Measurements from ENCODE around the gene KLHL29.

The KLHL29 gene

GRCh38 chr2:23497536-23497935 is 112.6 kb downstream of the KLHL29 start:
- no peak for DNase-seq

GRCh38 chr2:23498943-23499342 is 114.0 kb downstream of the KLHL29 start:
- no peak for DNase-seq

GRCh38 chr2:23499439-23499838 is 114.5 kb downstream of the KLHL29 start:
- no peak for DNase-seq

GRCh38 chr2:23500836-23501235 is 115.9 kb downstream of the KLHL29 start:
- no peak for DNase-seq

GRCh38 chr2:23502096-23502495 is 117.1 kb downstream of the KLHL29 start:
- no peak for DNase-seq

GRCh38 chr2:23503097-23503496 is 118.1 kb downstream of the KLHL29 start:
- no peak for DNase-seq

- no peak for DNase-seq
Measured at GRCh38 chr2:23503682-23504081, 118.7 kb downstream of the KLHL29 start.

GRCh38 chr2:23504591-23504990 is 119.6 kb downstream of the KLHL29 start:
- no peak for DNase-seq

- DNase-seq, result no peak
Measured at GRCh38 chr2:23505218-23505983, 120.4 kb downstream of the KLHL29 start.

GRCh38 chr2:23505984-23506380 is 121.0 kb downstream of the KLHL29 start:
- DNase-seq, result no peak

GRCh38 chr2:23506531-23507266 is 121.7 kb downstream of the KLHL29 start:
- no peak for DNase-seq

GRCh38 chr2:23507267-23508065 is 122.5 kb downstream of the KLHL29 start:
- no peak for DNase-seq

- no peak for DNase-seq
Measured at GRCh38 chr2:23508066-23508390, 123.0 kb downstream of the KLHL29 start.

GRCh38 chr2:23509103-23509502 is 124.1 kb downstream of the KLHL29 start:
- DNase-seq, result no peak

GRCh38 chr2:23509596-23510292 is 124.8 kb downstream of the KLHL29 start:
- no peak for DNase-seq

GRCh38 chr2:23510471-23510870 is 125.5 kb downstream of the KLHL29 start:
- no peak for DNase-seq

- no peak for DNase-seq
Measured at GRCh38 chr2:23512778-23513177, 127.8 kb downstream of the KLHL29 start.

GRCh38 chr2:23513245-23513871 is 128.4 kb downstream of the KLHL29 start:
- DNase-seq, result no peak

- no peak for DNase-seq
Measured at GRCh38 chr2:23513872-23514793, 129.2 kb downstream of the KLHL29 start.

GRCh38 chr2:23516520-23517256 is 131.7 kb downstream of the KLHL29 start:
- DNase-seq, result no peak

All from kidney glomerular epithelial cell (primary cell).